GM10248 (cell line): ENCODE results near the gene SMARCD3.

Source experiments
- CTCF ChIA-PET: fragments of 300-600 bp; sonication (Branson Sonifier 250); formaldehyde crosslinking; extraction: SDS; loops from one replicate; lab custom pipeline; 2021; ENCODE audit warnings: antibody characterized with exemption; lab: Yijun Ruan, JAX
- POLR2A ChIA-PET: fragments of 350-650 bp; sonication (Branson Sonifier 250); formaldehyde crosslinking; extraction: SDS; loops from one replicate; lab custom pipeline; 2020; ENCODE audit warnings: antibody characterized with exemption; lab: Yijun Ruan, JAX
- DNase-seq: peaks from one replicate; pipeline ENCODE4 v3.0.0; 2012; ENCODE audit errors: extremely low spot score
- CTCF ChIP-seq: IDR thresholded peaks from 2 replicates; pipeline ENCODE4 v1.5.1; 2012; ENCODE audit warnings: mild to moderate bottlenecking, low read depth; ENCODE audit errors: extremely low read depth, missing control alignments, control extremely low read depth

SMARCD3 gene

GRCh38 chr7:151246102-151246850 is 2.2 kb downstream of the SMARCD3 start:
- ChIA-PET CTCF (interaction anchor here (0.6 to 6.6 kb wide), 12 partner anchors 10 to 201 kb away, joined by 3 to 78 read pairs (median 4); partner anchors contain the start of genes ABCF2 and CHPF2), POLR2A (no interaction called here)
- DNase-seq, result no peak
- no peak for TF ChIP-seq CTCF

- ChIA-PET CTCF (interaction anchor here (0.6 to 6.6 kb wide), 18 partner anchors 11 to 202 kb away, joined by 3 to 78 read pairs (median 8); partner anchors contain the start of genes ABCF2 and CHPF2), POLR2A (no interaction called here)
- peak; percentile 48 for TF ChIP-seq CTCF
- peak; percentile 88 for DNase-seq
Observed at GRCh38 chr7:151245360-151246101, 3.0 kb downstream of the SMARCD3 start.

- DNase-seq, result no peak
- TF ChIP-seq CTCF, result no peak
- ChIA-PET CTCF (interaction anchor here (0.8 to 6.6 kb wide), 39 partner anchors 8 to 388 kb away, joined by 3 to 78 read pairs (median 5); partner anchors contain the start of genes ABCF2, CHPF2 and GBX1), POLR2A (no interaction called here)
Observed at GRCh38 chr7:151244841-151245346, 3.6 kb downstream of the SMARCD3 start.

- CTCF ChIA-PET, result interaction anchor here (0.7 to 6.6 kb wide), 51 partner anchors 8 to 389 kb away, joined by 3 to 78 read pairs (median 4); partner anchors contain the start of genes ABCF2, CHPF2, GBX1 and NUB1
- POLR2A ChIA-PET, result interaction anchor here (2.9 kb wide), 1 partner anchor 12 kb away, joined by 13 read pairs; the partner anchor contains the start of gene CHPF2
- peak; percentile 82 for DNase-seq
- TF ChIP-seq CTCF, result peak; percentile 70
Observed at GRCh38 chr7:151244196-151244840, 4.2 kb downstream of the SMARCD3 start.

GRCh38 chr7:151243408-151244195 is 4.9 kb downstream of the SMARCD3 start:
- DNase-seq, result no peak
- ChIA-PET POLR2A (interaction anchor here (0.6 to 2.9 kb wide), 2 partner anchors 11 to 511 kb away, joined by 5 to 13 read pairs; partner anchors contain the start of gene CHPF2), CTCF (interaction anchor here (0.7 to 6.6 kb wide), 52 partner anchors 9 to 389 kb away, joined by 3 to 78 read pairs (median 4); partner anchors contain the start of genes ABCF2, CHPF2, GBX1 and NUB1)
- no peak for TF ChIP-seq CTCF
